BLaER1 treated with 17β-estradiol and CSF1 and Interleukin-3, amounts not matched to agents 10 nM and 100 nM (cell line): ENCODE results near the gene GRM4.

Source experiments
- H3K27ac ChIP-seq, 11 experiments: shearing (Covaris generic); formaldehyde crosslinking; 2 replicates each; pipeline ENCODE4 v1.8.1; 2022
- H3K27me3 ChIP-seq, 11 experiments: shearing (Covaris generic); formaldehyde crosslinking; 2 replicates each; pipeline ENCODE4 v1.8.1; 2022
- H3K36me3 ChIP-seq, 11 experiments: shearing (Covaris generic); formaldehyde crosslinking; 2 replicates each; pipeline ENCODE4 v1.8.1; 2022
- H3K4me1 ChIP-seq, 10 experiments: shearing (Covaris generic); formaldehyde crosslinking; 2 replicates each; pipeline ENCODE4 v1.8.1; 2022
- H3K4me2 ChIP-seq, 11 experiments: shearing (Covaris generic); formaldehyde crosslinking; 2 replicates each; pipeline ENCODE4 v1.8.1; 2022
- H3K4me3 ChIP-seq, 10 experiments: shearing (Covaris generic); formaldehyde crosslinking; 2 replicates each; pipeline ENCODE4 v1.8.1; 2022
- H3K9ac ChIP-seq, 11 experiments: shearing (Covaris generic); formaldehyde crosslinking; 2 replicates each; pipeline ENCODE4 v1.8.1; 2022
- H3K9me3 ChIP-seq, 11 experiments: shearing (Covaris generic); formaldehyde crosslinking; replicated peaks in 1 of 11; 2 replicates each; pipeline ENCODE4 v1.8.1; 2022
- H4K20me1 ChIP-seq, 11 experiments: shearing (Covaris generic); formaldehyde crosslinking; 2 replicates each; pipeline ENCODE4 v1.8.1; 2022
- Cebpa-rat ChIP-seq, 11 experiments: shearing (Covaris generic); IDR thresholded peaks; 2 replicates each; pipeline ENCODE4 v1.8.1; 2022

GRM4 gene

DNA sequence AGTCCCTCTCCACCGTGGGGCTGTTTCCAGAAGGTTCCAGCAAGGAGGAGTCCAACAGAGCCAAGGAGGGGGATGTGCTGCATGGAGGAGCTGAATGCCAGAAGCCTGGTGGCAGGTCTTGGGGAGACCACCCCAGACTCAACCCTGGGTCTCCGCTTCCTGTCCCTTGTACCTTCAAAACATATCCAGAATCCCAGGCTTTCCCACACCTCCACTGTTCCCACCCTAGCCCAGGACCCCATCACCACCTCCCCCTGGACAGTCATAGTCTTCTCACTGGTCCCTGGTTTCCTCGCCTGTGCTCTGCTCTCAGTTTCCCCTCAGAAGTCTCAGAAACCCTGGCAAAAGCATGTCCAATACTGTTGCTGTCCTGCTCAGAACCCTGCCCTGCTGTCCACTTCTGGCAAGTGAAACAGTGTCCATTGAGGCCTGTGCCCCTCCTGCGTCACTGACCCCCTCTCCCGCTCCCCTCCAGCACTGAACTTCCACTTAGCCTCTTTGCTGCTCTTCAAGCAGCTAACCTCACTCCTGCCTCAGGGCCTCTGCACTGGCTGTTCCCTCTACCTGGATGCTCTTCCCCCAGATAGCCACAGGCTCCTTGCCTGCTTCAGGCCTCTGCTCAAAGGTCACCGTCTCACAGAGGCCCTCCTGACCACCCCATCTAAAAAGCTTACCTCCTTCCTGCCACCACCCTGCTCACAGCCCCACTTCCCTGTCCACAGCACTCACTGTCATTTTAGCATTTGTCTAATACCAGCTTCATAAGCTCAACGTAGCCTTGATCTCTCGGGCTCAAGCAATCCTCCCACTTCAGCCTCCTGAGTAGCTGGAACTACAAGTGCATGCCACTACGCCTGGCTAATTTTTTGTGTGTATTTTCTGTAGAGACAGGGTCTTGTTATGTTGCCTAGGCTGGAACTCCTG, 169.2 kb downstream of the GRM4 start:
- Histone ChIP-seq H3K4me1 (no peaks in the 10 kb centered on the region), H4K20me1 (no peaks in the 10 kb centered on the region), H3K9ac (no peak overlapping the region), H3K4me3 (no peak overlapping the region), H3K27me3 (no peaks in the 10 kb centered on the region), H3K36me3 (no peaks in the 10 kb centered on the region), H3K27ac (no peak overlapping the region), H3K9me3 (peaks cover 7 to 17% (median 14%) of the 10 kb centered on the region in 11 experiments; a peak in 19 of 22 replicates), H3K4me2 (no peak overlapping the region)
- no peak for TF ChIP-seq Cebpa-rat (IDR thresholded peaks at IDR 0.05)

DNA sequence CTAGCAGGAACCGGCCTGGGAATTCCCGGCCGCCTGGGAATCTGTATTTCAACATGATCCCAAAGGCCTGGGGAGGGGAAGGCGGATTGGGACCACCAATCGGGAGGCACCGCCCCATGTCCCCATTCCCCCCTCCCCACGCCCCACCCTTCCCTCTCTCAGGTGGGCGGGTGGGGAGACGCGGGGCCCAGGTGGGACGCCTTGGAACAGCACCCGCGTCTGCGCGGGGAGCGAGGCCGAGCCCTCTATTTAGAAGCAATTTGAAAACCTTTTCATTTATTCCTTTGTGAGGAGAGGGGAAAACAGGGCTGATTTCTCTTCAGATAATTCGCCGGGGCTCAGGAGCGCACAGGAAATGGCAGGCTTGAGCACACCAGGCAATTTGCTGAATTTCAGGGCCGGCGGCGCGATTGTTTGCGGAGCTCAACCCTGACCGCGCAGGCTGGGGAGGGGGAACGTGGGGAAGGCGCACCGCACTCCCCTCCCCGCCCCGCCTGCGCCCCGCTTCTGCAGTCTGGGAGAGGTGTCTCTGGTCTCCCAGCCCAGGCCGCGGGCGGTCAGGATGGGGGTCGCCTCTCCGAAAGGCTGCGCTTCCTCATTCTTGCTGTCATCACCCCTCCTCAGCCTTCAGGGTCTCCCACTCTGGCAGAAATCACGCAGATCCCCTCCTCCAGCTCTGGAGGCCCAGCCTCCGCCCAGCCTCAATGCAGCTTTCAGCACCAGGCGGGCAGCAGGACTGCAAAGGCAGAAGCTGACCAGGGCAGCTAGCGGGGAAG, 170.0 kb downstream of the GRM4 start:
- peaks cover 7 to 20% (median 16%) of the 10 kb centered on the region in 11 experiments; a peak in 19 of 22 replicates for H3K9me3 ChIP-seq
- H3K9ac ChIP-seq, result no peak overlapping the region
- no peaks in the 10 kb centered on the region for H4K20me1 ChIP-seq
- no peaks in the 10 kb centered on the region for H3K36me3 ChIP-seq
- no peaks in the 10 kb centered on the region for H3K27me3 ChIP-seq
- TF ChIP-seq Cebpa-rat (IDR thresholded peaks at IDR 0.05), result no peak
- no peaks in the 10 kb centered on the region for H3K4me1 ChIP-seq
- no peak overlapping the region for H3K4me3 ChIP-seq
- H3K27ac ChIP-seq, result no peak overlapping the region
- H3K4me2 ChIP-seq, result no peak overlapping the region

DNA sequence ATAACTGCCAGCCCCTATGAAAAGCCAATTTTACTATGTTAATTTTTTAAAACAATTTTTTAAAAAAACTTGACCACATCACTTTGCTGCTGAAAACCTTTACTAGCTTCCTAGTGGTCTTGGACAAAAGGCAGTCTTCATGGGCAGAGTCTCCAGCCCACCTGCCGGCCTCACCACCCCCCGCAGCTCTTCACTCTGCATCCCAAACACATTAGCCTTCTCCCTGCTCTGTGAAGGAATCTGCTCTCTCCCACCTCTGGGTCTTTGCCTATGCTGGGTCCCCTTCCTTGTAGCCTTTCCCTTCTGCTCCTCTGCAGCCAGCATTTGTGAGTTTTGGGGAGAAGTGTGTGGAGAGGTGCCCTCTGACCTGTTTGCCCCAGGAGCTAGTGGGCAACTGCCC, 171.4 kb downstream of the GRM4 start:
- no peaks in the 10 kb centered on the region for H3K36me3 ChIP-seq
- H3K9me3 ChIP-seq, result peaks cover 7 to 20% (median 16%) of the 10 kb centered on the region in 11 experiments; a peak in 19 of 22 replicates
- H3K27me3 ChIP-seq, result no peaks in the 10 kb centered on the region
- no peaks in the 10 kb centered on the region for H4K20me1 ChIP-seq
- H3K27ac ChIP-seq, result no peak overlapping the region
- H3K4me2 ChIP-seq, result no peak overlapping the region
- no peak for TF ChIP-seq Cebpa-rat (IDR thresholded peaks at IDR 0.05)
- H3K4me1 ChIP-seq, result no peaks in the 10 kb centered on the region
- no peak overlapping the region for H3K4me3 ChIP-seq
- no peak overlapping the region for H3K9ac ChIP-seq

DNA sequence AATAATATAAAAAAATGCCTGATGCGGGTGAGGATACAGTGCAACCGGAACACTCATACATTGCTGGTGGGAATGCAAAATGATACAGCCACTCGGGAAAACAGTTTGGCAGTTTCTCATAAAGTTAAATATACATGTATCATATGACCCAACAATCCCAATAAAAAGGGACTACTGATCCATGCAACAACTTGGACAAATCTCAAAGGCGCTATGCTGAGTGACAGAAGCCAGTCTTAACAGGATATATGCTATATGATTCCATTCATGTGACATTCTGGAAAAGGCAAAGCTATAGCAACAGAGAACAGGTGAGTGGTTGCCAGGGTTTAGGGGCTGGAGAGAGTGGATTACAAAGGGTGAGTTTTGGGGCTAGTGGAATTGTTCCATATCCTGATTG, 171.9 kb downstream of the GRM4 start:
- H3K27ac ChIP-seq, result no peak overlapping the region
- no peak for TF ChIP-seq Cebpa-rat (IDR thresholded peaks at IDR 0.05)
- H3K9ac ChIP-seq, result no peak overlapping the region
- no peaks in the 10 kb centered on the region for H3K36me3 ChIP-seq
- H3K9me3 ChIP-seq, result peaks cover 7 to 20% (median 16%) of the 10 kb centered on the region in 11 experiments; a peak in 19 of 22 replicates
- no peaks in the 10 kb centered on the region for H3K27me3 ChIP-seq
- no peak overlapping the region for H3K4me3 ChIP-seq
- H3K4me1 ChIP-seq, result no peaks in the 10 kb centered on the region
- H4K20me1 ChIP-seq, result no peaks in the 10 kb centered on the region
- no peak overlapping the region for H3K4me2 ChIP-seq

DNA sequence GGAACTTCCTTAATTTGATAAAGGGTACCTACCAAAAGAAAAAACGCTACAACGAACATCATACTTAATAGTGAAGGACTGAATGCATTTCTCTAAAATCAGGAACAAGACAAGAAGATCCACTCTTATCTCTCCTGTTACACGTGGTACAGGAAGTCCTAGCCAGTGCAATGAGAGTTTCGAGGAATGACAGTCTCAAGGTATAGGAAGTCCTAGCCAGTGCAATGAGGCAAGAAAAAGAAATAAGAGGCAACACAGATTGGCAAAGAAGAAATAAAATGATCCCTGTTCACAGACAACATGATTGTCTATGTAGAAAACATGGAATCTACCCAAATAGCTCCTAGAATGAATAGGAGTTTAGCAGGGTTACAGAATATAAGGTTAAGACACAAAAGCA, 174.3 kb downstream of the GRM4 start:
- Histone ChIP-seq H3K9ac (no peak overlapping the region), H4K20me1 (no peaks in the 10 kb centered on the region), H3K27me3 (no peaks in the 10 kb centered on the region), H3K36me3 (no peaks in the 10 kb centered on the region), H3K4me2 (no peak overlapping the region), H3K4me1 (peaks cover 0 to 9% (median 0%) of the 10 kb centered on the region in 10 experiments; a peak in 5 of 20 replicates), H3K4me3 (no peak overlapping the region), H3K9me3 (peaks cover 7 to 32% (median 18%) of the 10 kb centered on the region in 11 experiments; a peak in 19 of 22 replicates), H3K27ac (no peak overlapping the region)
- no peak for TF ChIP-seq Cebpa-rat (IDR thresholded peaks at IDR 0.05)
